GM18517 (cell line): ENCODE measurements around the gene HNRNPH1.

Source experiments
- ATAC-seq: cut with Tn5 transposase; IDR thresholded peaks from one replicate; pipeline ENCODE4 v1.9.1; 2021; ENCODE audit warnings: mild to moderate bottlenecking, moderate library complexity; ENCODE audit not compliant: unreplicated experiment

HNRNPH1 gene

GRCh38 chr5:179606071-179606909, 17.2 kb downstream of the HNRNPH1 start:
- no peak for ATAC-seq

DNA sequence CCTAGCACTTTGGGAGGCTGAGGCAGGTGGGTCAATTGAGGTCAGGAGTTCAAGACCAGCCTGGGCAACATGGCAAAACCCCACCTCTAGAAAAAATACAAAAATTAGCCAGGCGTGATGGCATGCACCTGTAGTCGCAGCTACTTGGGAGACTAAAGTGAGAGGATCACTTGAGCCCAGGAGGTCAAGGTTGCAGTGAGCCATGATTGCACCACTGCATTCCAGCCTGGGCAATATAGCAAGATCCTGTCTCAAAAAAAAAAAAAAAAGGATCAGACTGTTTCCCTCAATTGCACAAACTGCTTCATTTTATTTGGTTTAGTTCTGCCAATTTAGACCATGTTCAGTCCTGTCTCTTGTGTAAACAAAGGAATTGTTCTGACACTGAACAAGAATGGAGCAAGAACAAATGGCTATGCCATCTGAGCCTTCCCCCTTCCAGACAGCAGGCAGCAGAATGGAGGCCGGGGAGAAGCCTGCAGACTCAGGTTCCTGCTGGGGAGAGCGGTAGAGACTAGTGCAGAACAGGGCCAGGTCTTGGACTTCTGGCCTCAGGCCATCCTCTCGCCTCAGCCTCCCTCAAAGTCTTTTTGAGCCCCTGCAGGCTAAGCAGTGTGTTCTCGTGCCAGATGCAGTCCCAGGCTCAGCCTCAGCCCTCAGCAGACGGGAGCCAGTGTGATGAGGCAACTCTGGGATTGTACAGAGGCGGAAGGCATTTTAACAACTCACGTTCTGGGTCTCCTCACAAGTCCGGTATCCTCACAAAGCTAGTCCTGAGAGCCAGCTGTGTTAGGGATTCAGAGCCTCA, 18.2 kb downstream of the HNRNPH1 start:
- ATAC-seq: no peak

DNA sequence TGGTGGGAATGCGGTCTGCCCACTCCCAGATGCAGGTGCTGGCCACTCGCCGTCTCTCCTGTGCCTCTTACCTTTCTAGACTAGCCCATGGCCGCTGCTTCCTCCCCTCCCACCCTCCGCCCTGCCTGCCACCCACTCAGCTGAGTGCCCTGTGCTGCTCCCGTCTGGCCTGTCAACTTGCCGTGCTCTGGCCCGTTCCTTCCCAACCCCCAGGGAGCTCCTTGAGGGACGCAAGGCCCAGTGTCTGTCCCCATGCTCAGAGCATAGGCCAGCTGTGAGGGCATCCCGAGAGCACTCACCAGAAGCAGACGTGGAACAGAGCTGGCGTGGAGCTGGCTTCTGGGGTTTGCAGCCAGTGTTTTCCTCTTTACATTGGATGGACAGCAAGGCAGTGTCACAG, 20.2 kb downstream of the HNRNPH1 start:
- no peak for ATAC-seq

DNA sequence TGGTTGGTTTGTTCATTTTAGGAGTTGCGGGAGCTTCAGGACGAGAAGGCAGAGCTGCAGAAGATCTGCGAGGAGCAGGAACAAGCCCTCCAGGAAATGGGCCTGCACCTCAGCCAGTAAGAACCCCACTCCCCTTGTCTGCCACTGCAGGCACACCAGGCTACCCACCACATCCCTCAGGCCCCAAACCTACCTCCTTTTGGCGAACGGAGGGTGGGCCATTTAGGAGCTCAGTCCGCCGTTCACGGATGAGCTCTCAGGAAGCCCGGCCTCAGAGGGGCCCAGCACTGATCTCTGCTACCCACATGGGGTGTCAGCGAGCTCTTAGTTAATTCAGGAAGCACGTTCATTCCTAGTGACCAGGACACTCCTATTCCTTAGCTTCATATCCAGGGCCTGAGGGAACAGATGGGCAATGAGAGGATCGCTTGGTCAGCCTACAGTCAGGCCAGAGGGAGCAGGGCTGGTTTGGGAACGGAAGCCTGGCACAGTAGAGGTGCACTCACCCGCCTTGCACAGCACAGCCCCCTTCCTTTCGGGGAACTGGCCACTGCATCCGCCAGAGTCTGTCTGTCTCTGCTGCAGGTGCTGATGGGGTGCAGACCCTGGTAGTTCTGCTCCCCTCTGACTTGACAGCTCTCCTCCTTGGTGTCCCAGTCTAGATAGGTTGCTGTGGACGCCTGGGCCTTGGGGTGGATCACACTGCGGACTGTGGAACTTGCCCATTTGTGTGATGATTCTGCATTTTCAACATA, 21.4 kb downstream of the HNRNPH1 start:
- no peak for ATAC-seq

DNA sequence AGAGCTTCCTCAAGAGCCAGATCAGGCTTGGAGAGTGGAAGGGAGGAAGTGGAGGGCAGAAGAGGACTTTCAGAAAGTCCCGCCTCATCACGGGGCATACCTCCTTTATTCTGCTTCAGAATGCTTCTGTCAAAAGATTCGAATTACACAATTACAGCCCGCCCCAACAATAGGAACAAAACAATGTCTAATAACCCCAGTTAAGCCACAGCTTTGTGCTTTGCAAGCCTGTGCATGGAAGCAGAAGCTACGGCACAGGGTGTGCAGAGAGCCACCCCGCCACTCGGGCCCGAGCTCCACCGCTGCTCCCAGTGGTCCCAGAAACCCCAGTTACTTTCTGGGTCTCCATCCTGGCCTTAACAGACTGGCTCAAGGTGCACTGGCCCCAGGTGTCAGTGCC, 23.5 kb downstream of the HNRNPH1 start:
- ATAC-seq: no peak

DNA sequence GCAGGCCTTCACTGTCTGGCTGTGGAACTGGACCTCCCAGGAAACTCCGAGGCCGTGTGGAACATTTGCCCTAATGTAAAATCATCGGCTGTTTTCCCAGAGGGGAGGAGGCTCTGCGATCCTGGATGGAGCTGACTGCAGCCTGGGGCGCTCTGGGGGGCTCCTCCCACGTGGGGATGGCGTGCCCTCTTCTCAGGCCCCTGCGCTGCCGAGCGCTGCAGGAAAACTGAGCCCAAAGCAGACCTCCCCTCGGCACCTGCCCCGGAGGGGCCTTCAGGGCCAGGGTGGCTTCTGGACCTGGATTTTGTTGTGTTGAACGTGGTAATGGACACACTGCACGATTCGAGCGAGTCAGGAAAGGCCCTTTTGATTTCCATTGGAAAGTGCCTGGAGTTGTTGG, 23.9 kb downstream of the HNRNPH1 start:
- ATAC-seq: no peak

DNA sequence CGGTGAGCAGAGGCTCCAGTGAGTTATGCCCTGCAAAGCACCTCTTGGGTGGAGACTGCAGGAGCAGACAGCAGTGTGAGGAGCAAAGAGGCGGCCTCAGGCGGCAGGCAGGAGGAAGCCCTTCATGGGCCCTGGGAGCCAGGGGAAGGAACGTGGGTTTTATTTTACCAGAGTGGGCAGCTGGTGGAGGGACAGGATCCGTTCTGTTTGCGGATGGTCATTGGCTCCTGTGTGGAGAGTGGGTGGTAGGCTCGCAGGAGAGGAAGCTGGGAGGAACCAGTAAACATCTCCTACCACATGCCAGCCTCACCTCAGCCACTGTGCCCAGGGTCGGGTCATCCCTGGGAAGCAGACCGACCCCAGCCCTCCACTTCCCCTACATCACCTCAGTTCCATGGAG, 24.4 kb downstream of the HNRNPH1 start:
- ATAC-seq: no peak

GRCh38 chr5:179596421-179596820, 27.1 kb downstream of the HNRNPH1 start:
- no peak for ATAC-seq

- ATAC-seq: no peak
Measured at GRCh38 chr5:179595916-179596315, 27.6 kb downstream of the HNRNPH1 start.

DNA sequence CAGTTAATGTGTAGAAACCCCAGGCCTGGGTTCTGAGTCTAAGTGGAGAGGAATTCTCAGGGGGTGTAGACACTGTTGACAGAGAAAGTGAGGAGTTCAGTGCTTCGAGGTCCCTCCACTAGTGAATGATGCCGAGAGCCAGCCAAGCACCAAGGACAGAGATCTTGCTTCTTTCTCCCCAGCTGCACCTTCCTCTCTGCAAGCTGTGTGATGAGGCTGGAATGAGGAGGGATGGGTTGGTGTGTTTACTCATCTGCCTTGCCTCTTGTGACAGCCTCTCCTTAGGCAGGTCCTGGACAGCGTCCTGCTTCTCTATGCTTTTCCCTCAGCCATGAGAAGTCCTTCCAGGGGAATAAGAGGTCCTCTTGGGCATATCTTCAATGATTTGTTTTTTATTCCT, 35.3 kb downstream of the HNRNPH1 start:
- no peak for ATAC-seq

DNA sequence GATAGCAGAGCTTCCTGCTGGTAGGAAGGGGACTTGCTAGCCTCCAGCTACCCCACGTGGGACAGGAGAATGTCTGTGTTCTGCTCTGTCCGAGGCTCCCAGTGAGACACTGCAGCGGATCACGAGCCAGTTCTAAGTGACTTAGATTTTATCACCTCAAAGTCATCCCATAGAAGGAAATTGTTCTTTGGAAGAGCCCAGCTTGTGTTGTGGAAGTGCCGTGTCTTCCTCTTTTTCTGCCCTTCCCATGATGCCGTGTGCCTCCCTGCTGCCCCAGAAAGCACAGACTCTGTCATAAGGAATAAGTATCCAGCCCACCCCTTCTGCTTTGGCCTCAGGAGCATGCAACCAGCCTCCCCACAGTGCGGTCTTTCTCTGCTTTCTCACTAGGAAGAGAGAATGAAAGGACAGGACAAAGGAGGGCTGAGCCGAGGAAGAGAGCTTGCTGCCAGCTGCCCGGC, 37.5 kb downstream of the HNRNPH1 start:
- ATAC-seq: no peak

GRCh38 chr5:179577286-179577960, 46.0 kb downstream of the HNRNPH1 start:
- ATAC-seq: no peak

DNA sequence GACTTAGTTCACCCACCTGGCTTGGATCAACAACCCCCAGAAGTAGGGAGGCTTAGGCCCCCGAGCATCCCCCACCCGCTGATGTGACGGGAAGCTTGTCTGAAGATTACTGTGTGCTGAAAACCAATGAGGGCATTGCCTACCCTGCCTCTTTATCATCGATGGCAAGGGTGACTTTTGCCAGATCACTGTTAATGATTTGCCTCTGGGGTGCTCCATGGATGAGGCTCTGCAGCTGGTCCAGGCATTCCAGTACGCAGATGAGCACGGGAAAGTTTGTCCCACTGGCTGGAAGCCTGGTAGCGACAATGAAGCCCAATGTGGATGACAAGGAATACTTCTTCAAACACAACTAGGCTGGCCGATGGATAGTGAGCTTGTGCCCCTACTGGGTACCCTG, 51.1 kb downstream of the HNRNPH1 start:
- no peak for ATAC-seq

GRCh38 chr5:179568721-179569120, 54.8 kb downstream of the HNRNPH1 start:
- ATAC-seq: no peak

GRCh38 chr5:179564526-179564925, 58.9 kb downstream of the HNRNPH1 start:
- no peak for ATAC-seq
